ENCODE data around the gene SKIC8.

The SKIC8 gene

DNA sequence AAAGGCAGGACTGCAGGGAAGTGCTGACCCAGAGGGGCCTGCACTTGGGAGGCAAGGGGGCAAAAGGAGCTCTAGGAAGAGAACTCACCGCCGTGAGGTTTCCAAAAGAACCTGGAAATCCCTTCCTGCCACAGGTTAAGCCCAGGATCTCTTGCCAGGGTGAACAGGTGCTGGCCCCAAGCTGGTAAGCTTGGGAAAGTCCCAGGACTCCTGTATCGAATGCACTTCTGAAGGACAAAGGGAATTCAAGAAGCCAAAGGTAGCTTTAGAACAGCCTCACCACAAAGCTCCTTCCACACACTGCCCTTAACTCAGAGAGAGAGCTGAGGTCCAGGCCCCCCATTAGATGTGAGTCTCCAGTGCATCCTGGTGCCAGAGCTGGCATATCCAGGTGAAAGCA is 11.9 kb upstream of the SKIC8 start:
- H3K27ac ChIP-seq = no peak overlapping the region
- DNase-seq (ENCODE audit: low spot score) = no peak
- ChIA-PET CTCF (interaction anchor here (0.7 to 1.2 kb wide), 3 partner anchors 104 to 873 kb away, joined by 3 to 4 read pairs (median 3); no protein-coding TSS in a partner anchor), POLR2A (ENCODE audit: low non-redundant PET) (no interaction called here)
- TF ChIP-seq, protein P1, sequence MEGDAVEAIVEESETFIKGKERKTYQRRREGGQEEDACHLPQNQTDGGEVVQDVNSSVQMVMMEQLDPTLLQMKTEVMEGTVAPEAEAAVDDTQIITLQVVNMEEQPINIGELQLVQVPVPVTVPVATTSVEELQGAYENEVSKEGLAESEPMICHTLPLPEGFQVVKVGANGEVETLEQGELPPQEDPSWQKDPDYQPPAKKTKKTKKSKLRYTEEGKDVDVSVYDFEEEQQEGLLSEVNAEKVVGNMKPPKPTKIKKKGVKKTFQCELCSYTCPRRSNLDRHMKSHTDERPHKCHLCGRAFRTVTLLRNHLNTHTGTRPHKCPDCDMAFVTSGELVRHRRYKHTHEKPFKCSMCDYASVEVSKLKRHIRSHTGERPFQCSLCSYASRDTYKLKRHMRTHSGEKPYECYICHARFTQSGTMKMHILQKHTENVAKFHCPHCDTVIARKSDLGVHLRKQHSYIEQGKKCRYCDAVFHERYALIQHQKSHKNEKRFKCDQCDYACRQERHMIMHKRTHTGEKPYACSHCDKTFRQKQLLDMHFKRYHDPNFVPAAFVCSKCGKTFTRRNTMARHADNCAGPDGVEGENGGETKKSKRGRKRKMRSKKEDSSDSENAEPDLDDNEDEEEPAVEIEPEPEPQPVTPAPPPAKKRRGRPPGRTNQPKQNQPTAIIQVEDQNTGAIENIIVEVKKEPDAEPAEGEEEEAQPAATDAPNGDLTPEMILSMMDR (conservative IDR thresholded peaks at IDR 0.05; ENCODE audit: low read depth) = no peak

DNA sequence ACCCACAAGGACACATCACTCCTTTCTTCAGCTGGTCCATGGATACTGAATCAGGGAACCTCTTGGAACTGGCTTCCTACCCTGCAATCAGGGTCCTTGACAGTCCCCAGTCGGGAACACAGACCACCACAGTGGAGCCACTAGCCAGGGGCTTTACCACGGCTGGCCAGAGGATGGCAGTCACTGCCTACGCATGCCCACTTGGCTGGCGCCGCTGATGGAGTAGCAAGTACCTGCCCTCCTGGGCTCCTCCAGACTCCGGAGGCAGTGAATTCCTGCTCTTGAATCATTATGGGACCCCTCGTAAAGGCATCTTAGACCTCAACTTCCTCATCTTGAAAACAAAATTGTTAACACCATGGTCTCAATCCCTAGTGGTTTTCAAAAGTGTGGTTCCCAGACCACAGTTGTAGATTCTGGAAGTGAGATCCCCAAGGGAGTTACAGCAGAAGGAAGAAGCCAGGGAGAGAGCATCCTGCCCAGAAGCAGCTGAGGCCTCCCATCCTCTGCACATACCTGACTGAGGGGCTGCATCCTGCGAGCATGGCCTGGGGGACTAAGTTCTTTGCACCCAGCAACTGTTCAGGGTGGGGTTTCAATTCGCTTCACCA is 9.1 kb upstream of the SKIC8 start:
- CTCF ChIA-PET = interaction anchor here (0.7 to 3.5 kb wide), 11 partner anchors 9 to 443 kb away, joined by 3 to 27 read pairs (median 4); no protein-coding TSS in a partner anchor
- H3K27ac ChIP-seq = no peak overlapping the region
- TF ChIP-seq, protein P1 (conservative IDR thresholded peaks at IDR 0.05; ENCODE audit: low read depth) = peak; percentile 85
- DNase-seq (ENCODE audit: low spot score) = peak; percentile 71
- POLR2A ChIA-PET (ENCODE audit: low non-redundant PET) = no interaction called here

DNA sequence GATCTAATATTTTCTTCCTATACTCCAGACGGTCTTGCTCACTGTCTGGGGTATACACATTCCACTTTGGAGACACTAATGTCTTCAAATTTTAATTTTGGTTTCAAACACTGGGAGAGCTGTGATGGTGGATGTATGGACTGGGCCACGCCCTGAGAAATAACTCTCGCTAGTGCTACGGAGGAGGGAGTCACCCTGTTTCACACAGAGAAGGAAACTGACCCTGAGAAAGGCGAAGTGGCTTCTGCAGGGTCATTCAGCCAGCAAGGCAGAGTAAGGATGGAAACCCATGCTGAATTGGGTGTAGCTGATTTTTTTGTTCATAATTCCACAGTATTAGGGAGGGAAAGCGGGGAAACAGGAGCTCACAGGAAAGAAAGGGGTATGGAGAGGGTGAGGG is 8.6 kb upstream of the SKIC8 start:
- ChIA-PET CTCF (interaction anchor here (0.8 to 3.5 kb wide), 7 partner anchors 15 to 402 kb away, joined by 3 to 27 read pairs (median 4); no protein-coding TSS in a partner anchor), POLR2A (ENCODE audit: low non-redundant PET) (no interaction called here)
- DNase-seq (ENCODE audit: low spot score) = no peak
- H3K27ac ChIP-seq = no peak overlapping the region
- TF ChIP-seq, protein P1 (conservative IDR thresholded peaks at IDR 0.05; ENCODE audit: low read depth) = no peak

DNA sequence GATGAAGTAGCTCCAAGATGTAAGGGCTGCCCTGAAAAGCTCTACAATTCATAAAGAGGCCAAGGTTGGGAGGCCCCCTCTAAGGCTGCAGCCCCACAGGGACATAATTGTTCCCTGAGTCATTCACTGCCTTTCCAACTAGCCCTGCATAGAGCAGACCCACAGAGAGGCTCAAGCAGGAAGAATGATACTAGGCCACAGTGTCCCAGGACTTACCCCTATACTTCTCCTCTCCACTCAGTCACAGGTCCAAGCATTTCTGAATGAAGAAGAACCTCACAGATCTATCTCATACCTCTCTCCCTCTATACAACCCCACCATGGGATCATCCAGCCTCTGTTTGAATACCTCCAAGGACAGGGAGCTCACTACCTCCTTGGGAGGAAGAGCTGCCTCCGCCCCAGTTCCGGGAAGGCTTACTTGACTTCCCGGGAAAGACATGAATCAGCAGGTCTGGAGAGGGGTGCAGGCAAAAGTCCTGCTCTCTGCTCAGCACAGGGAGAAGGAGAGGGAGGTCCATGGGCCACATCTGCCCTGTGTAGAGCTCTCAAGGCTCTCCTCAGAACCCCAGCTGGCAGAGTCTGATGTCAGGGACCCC is 6.9 kb upstream of the SKIC8 start:
- no peak for DNase-seq (ENCODE audit: low spot score)
- POLR2A ChIA-PET (ENCODE audit: low non-redundant PET) = no interaction called here
- no peak overlapping the region for H3K27ac ChIP-seq
- TF ChIP-seq, protein P1 (conservative IDR thresholded peaks at IDR 0.05; ENCODE audit: low read depth) = no peak
- CTCF ChIA-PET = no interaction called here

DNA sequence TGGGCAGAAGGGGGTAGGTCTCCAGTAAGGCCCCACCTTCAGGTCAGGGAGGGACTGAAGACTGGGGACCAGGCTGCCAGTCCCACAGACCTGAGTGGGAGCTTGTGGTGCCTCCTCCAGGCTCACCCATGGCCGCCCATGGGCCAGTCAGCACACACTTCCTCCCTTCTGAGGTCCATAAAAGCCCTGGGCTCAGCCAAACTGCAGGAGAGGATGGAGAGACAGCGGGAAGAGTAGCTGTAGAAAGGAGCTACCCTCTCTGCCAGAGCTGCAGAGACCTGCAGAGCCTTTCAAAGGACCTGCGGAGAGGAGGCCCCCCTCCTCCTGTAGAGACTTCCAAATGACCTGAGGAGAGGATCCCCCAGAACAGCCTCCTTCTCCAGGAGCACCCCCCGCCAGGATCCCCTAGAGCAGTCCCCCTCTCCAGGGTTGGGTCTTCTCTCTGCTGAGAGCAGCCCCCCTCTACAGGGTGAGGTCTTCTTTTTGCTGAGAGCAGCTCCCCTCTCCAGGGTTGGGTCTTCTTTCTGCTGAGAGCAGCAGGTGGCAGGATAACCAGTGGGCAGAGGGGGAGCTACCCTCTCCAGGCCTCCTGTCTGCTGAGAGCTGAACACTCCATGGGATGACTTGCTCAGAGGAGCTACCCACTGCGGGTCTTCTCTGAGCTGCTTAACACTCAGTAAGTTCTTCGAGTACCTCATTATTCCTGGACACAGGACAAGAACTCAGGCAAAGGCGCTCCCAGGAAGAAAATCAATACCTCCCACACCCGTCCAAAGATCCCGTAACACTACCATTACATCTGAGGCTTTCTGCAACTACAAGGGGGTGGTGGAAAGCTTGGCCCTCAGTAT is 5.0 kb upstream of the SKIC8 start:
- no peak for DNase-seq (ENCODE audit: low spot score)
- TF ChIP-seq, protein P1 (conservative IDR thresholded peaks at IDR 0.05; ENCODE audit: low read depth) = no peak
- ChIA-PET CTCF (interaction anchor here (0.6 kb wide), 1 partner anchor 254 kb away, joined by 3 read pairs; no protein-coding TSS in a partner anchor), POLR2A (ENCODE audit: low non-redundant PET) (no interaction called here)
- no peak overlapping the region for H3K27ac ChIP-seq

DNA sequence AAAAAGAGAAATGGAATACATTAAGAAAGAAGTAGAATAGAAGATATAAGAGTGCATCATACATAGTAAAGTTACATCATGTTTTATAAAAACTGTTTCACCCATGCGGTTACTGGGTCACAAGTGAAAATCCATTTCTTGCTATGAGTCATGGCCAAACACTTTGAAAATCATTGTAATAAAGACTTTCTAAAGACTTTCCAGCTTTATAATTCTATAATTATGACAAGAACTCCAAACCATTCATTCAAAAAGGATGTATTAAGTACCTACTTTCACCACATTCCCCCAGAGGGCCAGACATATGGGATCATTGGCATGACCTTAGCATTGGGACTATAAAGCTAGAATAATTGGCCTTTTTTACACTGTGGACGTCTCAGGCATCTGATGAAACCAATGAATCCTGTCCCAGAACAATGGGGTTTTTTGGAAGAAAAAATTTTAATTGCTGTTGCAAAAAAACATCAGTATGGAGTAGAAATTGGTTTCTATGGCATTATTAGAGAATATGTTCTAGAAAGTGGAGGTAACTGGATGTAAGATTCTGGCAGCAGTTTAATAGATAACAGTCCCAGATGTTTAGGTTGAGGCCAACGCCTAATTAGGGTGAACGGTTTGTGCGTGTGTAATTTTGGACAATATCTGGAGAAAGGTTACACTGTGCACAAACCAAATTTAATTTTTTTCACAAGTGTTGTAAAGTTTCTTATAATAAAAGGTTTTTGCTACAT is 3.3 kb upstream of the SKIC8 start:
- peak; percentile 34 for DNase-seq (ENCODE audit: low spot score)
- CTCF ChIA-PET = interaction anchor here (0.5 to 1.1 kb wide), 3 partner anchors 11 to 180 kb away, joined by 3 to 4 read pairs (median 3); no protein-coding TSS in a partner anchor
- TF ChIP-seq, protein P1 (conservative IDR thresholded peaks at IDR 0.05; ENCODE audit: low read depth) = no peak
- POLR2A ChIA-PET (ENCODE audit: low non-redundant PET) = no interaction called here
- H3K27ac ChIP-seq = no peak overlapping the region

Measured in RWPE1 (cell line).